Liver (tissue), 9 donors: ENCODE measurements around the gene ZNF211. TPM values are rescaled to one million over a fixed set of nuclear protein-coding genes. Genes with fewer than 3 reads are reported as not detected.
A peak's percentile ranks its signal among the peaks of the same experiment; 100 is the strongest.

Experiments
- DNase-seq: peaks from one replicate; pipeline ENCODE4 v3.0.0-alpha.2; 2017; ENCODE audit warnings: low spot score
- H3K27ac ChIP-seq, 2 donors: one replicate each; pipeline ENCODE4 v1.7.0; 2013; ENCODE audit warnings: inconsistent platforms in 2 of 2, low read length in 2 of 2, control low read depth in 1 of 2, low read depth in 1 of 2, mild to moderate bottlenecking in 1 of 2
- H3K27me3 ChIP-seq, 4 donors: one replicate each; pipeline versions ENCODE4 v1.6.1 to v1.7.0; 2013; ENCODE audit warnings: low read length in 3 of 4, inconsistent platforms in 1 of 4, mild to moderate bottlenecking in 1 of 4, moderate library complexity in 1 of 4; ENCODE audit not compliant: control insufficient read depth in 4 of 4, insufficient read depth in 4 of 4
- H3K36me3 ChIP-seq, 4 donors: one replicate each; pipeline versions ENCODE4 v1.6.1 to v1.7.0; 2013; ENCODE audit warnings: low read length in 3 of 4, mild to moderate bottlenecking in 3 of 4, low read depth in 1 of 4, moderate library complexity in 1 of 4; ENCODE audit not compliant: control insufficient read depth in 4 of 4, insufficient read depth in 3 of 4
- H3K4me1 ChIP-seq, 4 donors: one replicate each; pipeline versions ENCODE4 v1.6.1 to v1.7.0; 2013; ENCODE audit warnings: low read length in 3 of 4, mild to moderate bottlenecking in 3 of 4, moderate library complexity in 1 of 4; ENCODE audit not compliant: control insufficient read depth in 4 of 4, insufficient read depth in 4 of 4
- H3K4me3 ChIP-seq, 3 donors: one replicate each; pipeline versions ENCODE4 v1.6.1 to v1.7.0; 2013; ENCODE audit warnings: low read length in 3 of 3, control low read depth in 1 of 3, low read depth in 1 of 3, mild to moderate bottlenecking in 1 of 3
- H3K9ac ChIP-seq, 2 donors: one replicate each; pipeline ENCODE4 v1.7.0; 2013; ENCODE audit warnings: low read length in 2 of 2, mild to moderate bottlenecking in 2 of 2, moderate library complexity in 2 of 2, control low read depth in 1 of 2, low read depth in 1 of 2
- H3K9me3 ChIP-seq, 4 donors: one replicate each; pipeline versions ENCODE4 v1.6.1 to v1.7.0; 2013; ENCODE audit warnings: low read length in 3 of 4; ENCODE audit not compliant: control insufficient read depth in 4 of 4
- EGR1 ChIP-seq, 2 donors: IDR thresholded peaks; 2 replicates each; pipeline ENCODE4 v1.6.1; 2016 to 2018; ENCODE audit warnings: antibody characterized with exemption in 2 of 2, low read depth in 2 of 2
- FOXA1 ChIP-seq: IDR thresholded peaks from 2 replicates; pipeline ENCODE4 v1.6.1; 2016; ENCODE audit warnings: antibody characterized with exemption
- GABPA ChIP-seq, 2 donors: IDR thresholded peaks in 1 of 2; conservative IDR thresholded peaks in 1 of 2; 2 replicates each; pipeline ENCODE4 v1.6.1; 2016; ENCODE audit warnings: antibody characterized with exemption in 2 of 2, mild to moderate bottlenecking in 1 of 2, moderate library complexity in 1 of 2
- HNF4A ChIP-seq, 2 donors: conservative IDR thresholded peaks; 2 replicates each; pipeline ENCODE4 v1.6.1; 2016; ENCODE audit warnings: antibody characterized with exemption in 2 of 2, mild to moderate bottlenecking in 2 of 2
- HNF4G ChIP-seq: IDR thresholded peaks from 2 replicates; pipeline ENCODE4 v1.6.1; 2016; ENCODE audit warnings: antibody characterized with exemption
- JUND ChIP-seq, 2 donors: IDR thresholded peaks; 2 replicates each; pipeline ENCODE4 v1.6.1; 2016; ENCODE audit warnings: antibody characterized with exemption in 2 of 2
- NR2F2 ChIP-seq: IDR thresholded peaks from 2 replicates; pipeline ENCODE4 v1.6.1; 2016; ENCODE audit warnings: antibody characterized with exemption
- RAD21 ChIP-seq, 2 donors: IDR thresholded peaks; 2 replicates each; pipeline ENCODE4 v1.6.1; 2016; ENCODE audit warnings: antibody characterized with exemption in 2 of 2, mild to moderate bottlenecking in 2 of 2
- RXRA ChIP-seq, 2 donors: IDR thresholded peaks; 2 replicates each; pipeline ENCODE4 v1.6.1; 2017 to 2018; ENCODE audit warnings: antibody characterized with exemption in 2 of 2, mild to moderate bottlenecking in 1 of 2
- SP1 ChIP-seq: IDR thresholded peaks from 2 replicates; pipeline ENCODE4 v1.6.1; 2018; ENCODE audit warnings: antibody characterized with exemption, mild to moderate bottlenecking
- TAF1 ChIP-seq: conservative IDR thresholded peaks from 2 replicates; pipeline ENCODE4 v1.6.1; 2016; ENCODE audit warnings: antibody characterized with exemption, mild to moderate bottlenecking
- YY1 ChIP-seq: IDR thresholded peaks from 2 replicates; pipeline ENCODE4 v1.6.1; 2016; ENCODE audit warnings: antibody characterized with exemption, mild to moderate bottlenecking
- WGBS: extraction: QIAGEN DNeasy Blood & Tissue Kit; methylation state at CpG from one replicate; pipeline ENCODE4 v1.1.7; 2013; 5-methylcytosine and 5-hydroxymethylcytosine counted together
- polyA plus RNA-seq, 2 donors: library from polyadenylated mRNA; stranded (reverse) in 1 of 2; unstranded in 1 of 2; fragments of 200-250 nt in 1 of 2; fragments of >200 nt in 1 of 2; fragmentation: Nextera tagmentation in 1 of 2; extraction: Ambion mirVana in 1 of 2; gene quantifications; one replicate each; pipeline versions ENCODE4 v1.2.1 to v1.2.3, GENCODE V29; 2013 to 2015
- total RNA-seq, 2 donors: library from RNA; depleted of rRNA; stranded (reverse); fragments of >200 nt; gene quantifications; one replicate each; pipeline ENCODE4 v1.2.3, GENCODE V29; 2014
- TF ChIP-seq, protein P1 (sequence below): fragments of 150-350 bp; IDR thresholded peaks from 2 replicates; pipeline ENCODE4 v1.5.1; 2017; ENCODE audit warnings: improper control_type of control experiment, low read depth, low read length; ENCODE audit not compliant: missing input control
- TF ChIP-seq, protein P2 (sequence below): IDR thresholded peaks from 2 replicates; pipeline ENCODE4 v1.6.1; 2016; ENCODE audit warnings: antibody characterized with exemption
- TF ChIP-seq, protein P3 (sequence below): IDR thresholded peaks from 2 replicates; pipeline ENCODE4 v1.6.1; 2016; ENCODE audit warnings: antibody characterized with exemption
- donor health status: healthy.
- donor health status: healthy.
- donor health status: healthy.
- donor health status: healthy.
- donor health status: healthy.

Gene ZNF211
- total and polyA plus RNA-seq, 4 donors: 2.0 to 7.0 (median 3.3) TPM

DNA sequence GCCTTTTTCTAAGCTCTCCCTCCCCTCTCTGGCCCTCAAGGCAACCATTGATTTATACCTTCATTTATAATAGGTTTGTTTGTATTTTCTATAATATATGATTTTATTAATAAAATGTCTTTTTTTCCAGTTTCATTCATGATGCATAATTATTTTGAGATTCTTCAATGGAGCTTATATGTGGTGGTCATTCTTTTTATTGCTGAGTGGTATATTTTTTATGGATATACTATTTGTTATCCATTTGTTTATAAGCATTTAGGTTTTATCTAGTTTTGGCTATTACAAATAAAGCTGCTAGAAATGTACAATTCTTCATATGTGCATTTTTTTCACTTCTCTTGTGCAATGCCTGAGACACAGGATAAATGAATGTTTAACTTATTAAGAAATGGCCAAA is 10.8 kb downstream of the ZNF211 start:
- TF ChIP-seq RXRA (IDR thresholded peaks at IDR 0.05) (no peak), FOXA1 (no peak)
- TF ChIP-seq, protein P1, sequence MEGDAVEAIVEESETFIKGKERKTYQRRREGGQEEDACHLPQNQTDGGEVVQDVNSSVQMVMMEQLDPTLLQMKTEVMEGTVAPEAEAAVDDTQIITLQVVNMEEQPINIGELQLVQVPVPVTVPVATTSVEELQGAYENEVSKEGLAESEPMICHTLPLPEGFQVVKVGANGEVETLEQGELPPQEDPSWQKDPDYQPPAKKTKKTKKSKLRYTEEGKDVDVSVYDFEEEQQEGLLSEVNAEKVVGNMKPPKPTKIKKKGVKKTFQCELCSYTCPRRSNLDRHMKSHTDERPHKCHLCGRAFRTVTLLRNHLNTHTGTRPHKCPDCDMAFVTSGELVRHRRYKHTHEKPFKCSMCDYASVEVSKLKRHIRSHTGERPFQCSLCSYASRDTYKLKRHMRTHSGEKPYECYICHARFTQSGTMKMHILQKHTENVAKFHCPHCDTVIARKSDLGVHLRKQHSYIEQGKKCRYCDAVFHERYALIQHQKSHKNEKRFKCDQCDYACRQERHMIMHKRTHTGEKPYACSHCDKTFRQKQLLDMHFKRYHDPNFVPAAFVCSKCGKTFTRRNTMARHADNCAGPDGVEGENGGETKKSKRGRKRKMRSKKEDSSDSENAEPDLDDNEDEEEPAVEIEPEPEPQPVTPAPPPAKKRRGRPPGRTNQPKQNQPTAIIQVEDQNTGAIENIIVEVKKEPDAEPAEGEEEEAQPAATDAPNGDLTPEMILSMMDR: no peak
- TF ChIP-seq, protein P2, sequence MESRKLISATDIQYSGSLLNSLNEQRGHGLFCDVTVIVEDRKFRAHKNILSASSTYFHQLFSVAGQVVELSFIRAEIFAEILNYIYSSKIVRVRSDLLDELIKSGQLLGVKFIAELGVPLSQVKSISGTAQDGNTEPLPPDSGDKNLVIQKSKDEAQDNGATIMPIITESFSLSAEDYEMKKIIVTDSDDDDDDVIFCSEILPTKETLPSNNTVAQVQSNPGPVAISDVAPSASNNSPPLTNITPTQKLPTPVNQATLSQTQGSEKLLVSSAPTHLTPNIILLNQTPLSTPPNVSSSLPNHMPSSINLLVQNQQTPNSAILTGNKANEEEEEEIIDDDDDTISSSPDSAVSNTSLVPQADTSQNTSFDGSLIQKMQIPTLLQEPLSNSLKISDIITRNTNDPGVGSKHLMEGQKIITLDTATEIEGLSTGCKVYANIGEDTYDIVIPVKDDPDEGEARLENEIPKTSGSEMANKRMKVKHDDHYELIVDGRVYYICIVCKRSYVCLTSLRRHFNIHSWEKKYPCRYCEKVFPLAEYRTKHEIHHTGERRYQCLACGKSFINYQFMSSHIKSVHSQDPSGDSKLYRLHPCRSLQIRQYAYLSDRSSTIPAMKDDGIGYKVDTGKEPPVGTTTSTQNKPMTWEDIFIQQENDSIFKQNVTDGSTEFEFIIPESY: no peak
- Histone ChIP-seq H3K4me3 (no peak overlapping the region), H3K4me1 (no peaks in the 10 kb centered on the region), H3K9ac (no peak overlapping the region), H3K27me3 (no peaks in the 10 kb centered on the region), H3K9me3 (peaks cover 31 to 61% (median 57%) of the 10 kb centered on the region in 4 donors), H3K36me3 (peaks cover 16 to 39% (median 37%) of the 10 kb centered on the region in 4 donors), H3K27ac (no peak overlapping the region)
- DNase-seq: no peak

DNA sequence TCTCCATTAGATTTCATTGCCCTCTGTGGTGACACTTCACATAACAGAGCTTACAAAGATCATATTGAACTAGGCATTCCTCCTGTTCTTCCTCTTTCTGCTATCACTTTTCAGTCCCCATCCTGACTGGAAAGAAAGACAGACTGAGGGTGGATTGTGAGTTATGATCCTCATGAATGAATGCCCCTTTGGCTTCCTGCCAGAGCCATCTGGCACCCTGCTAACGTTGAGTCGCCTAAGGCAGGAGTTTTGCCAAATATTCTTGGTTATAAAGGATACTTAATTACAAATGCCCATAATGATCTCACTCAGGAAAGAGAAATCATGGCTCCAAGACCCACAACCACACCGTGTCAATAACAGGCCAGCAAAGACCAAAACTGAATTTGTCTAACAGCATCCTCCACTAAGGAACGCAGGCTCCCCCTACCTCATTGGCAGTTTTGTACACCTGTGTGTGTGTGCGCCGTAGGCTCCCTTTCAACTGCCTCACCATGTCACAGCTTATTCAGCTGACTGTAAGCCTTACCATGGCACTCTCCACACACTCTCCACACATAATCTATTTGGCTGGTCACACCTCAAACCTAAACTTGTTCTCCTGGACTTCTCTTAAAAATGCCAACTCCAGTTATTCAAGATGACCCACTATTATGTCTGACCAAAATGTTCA is 15.5 kb downstream of the ZNF211 start:
- 77% methylated on average over 6 of the region's 6 CpGs for WGBS
- no peak for DNase-seq

DNA sequence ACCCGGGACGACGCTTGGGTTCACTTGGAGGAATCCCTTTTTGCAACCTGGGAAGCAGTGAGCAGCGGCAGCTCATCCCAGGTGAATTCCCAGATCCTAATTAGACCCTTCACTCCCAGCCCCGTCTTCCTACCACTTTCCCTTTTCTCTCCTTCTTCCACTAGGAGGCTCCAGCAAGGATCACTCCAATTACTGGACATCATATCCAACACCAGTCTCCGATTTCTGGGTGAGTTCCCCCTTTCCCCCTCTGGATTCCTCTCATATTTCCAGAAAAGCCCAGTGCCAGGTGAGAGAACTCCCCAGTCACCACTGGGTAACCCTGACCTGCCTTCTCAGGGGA is 18.7 kb downstream of the ZNF211 start:
- no peak for DNase-seq
- H3K4me1 ChIP-seq: no peaks in the 10 kb centered on the region
- no peak overlapping the region for H3K9ac ChIP-seq
- no peaks in the 10 kb centered on the region for H3K27me3 ChIP-seq
- H3K4me3 ChIP-seq: peak overlapping the region in 2 of 3 donors; percentile 18 to 34
- 34% methylated on average over 6 of the region's 6 CpGs for WGBS
- no peak overlapping the region for H3K27ac ChIP-seq
- H3K36me3 ChIP-seq: no peaks in the 10 kb centered on the region
- peaks cover 11 to 68% (median 48%) of the 10 kb centered on the region in 4 donors for H3K9me3 ChIP-seq
- TF ChIP-seq, protein P2: no peak
- TF ChIP-seq NR2F2: no peak
- no peak for TF ChIP-seq JUND (IDR thresholded peaks at IDR 0.05)
- TF ChIP-seq EGR1 (IDR thresholded peaks at IDR 0.05; ENCODE audit: low read depth in 2 of 2): no peak
- TF ChIP-seq, protein P3, sequence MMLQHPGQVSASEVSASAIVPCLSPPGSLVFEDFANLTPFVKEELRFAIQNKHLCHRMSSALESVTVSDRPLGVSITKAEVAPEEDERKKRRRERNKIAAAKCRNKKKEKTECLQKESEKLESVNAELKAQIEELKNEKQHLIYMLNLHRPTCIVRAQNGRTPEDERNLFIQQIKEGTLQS: no peak
- TF ChIP-seq, protein P1: no peak
- TF ChIP-seq YY1: no peak

More for the DNA sequence above, 15.5 kb downstream of the ZNF211 start:
- H3K27me3 ChIP-seq: no peaks in the 10 kb centered on the region
- peak overlapping the region in 1 of 3 donors; percentile 15 for H3K4me3 ChIP-seq
- H3K9me3 ChIP-seq: peaks cover 4 to 50% (median 29%) of the 10 kb centered on the region in 4 donors
- no peaks in the 10 kb centered on the region for H3K36me3 ChIP-seq
- no peaks in the 10 kb centered on the region for H3K4me1 ChIP-seq
- TF ChIP-seq, protein P3: no peak
- TF ChIP-seq RAD21 (IDR thresholded peaks at IDR 0.05): no peak
- TF ChIP-seq NR2F2: no peak
- TF ChIP-seq SP1: no peak
- no peak for TF ChIP-seq EGR1 (IDR thresholded peaks at IDR 0.05; ENCODE audit: low read depth in 2 of 2)
- no peak for TF ChIP-seq GABPA (IDR thresholded peaks at IDR 0.05 in 1 of 2, conservative IDR thresholded peaks at IDR 0.05 in 1 of 2)
- TF ChIP-seq JUND (IDR thresholded peaks at IDR 0.05): no peak
- TF ChIP-seq HNF4A (conservative IDR thresholded peaks at IDR 0.05): no peak
- no peak for TF ChIP-seq HNF4G
- TF ChIP-seq TAF1: no peak
- TF ChIP-seq, protein P2: no peak
- TF ChIP-seq RXRA (IDR thresholded peaks at IDR 0.05): no peak
- no peak for TF ChIP-seq FOXA1
- no peak for TF ChIP-seq YY1
- H3K9ac ChIP-seq: no peak overlapping the region
- H3K27ac ChIP-seq: no peak overlapping the region
